Measurements from ENCODE around the gene CORO2A.
"Not testable (repeated sequence)": the region's sequence is repeated elsewhere in the genome, so short reads cannot be mapped to it uniquely, and the experiment has no call there.

The CORO2A gene

DNA sequence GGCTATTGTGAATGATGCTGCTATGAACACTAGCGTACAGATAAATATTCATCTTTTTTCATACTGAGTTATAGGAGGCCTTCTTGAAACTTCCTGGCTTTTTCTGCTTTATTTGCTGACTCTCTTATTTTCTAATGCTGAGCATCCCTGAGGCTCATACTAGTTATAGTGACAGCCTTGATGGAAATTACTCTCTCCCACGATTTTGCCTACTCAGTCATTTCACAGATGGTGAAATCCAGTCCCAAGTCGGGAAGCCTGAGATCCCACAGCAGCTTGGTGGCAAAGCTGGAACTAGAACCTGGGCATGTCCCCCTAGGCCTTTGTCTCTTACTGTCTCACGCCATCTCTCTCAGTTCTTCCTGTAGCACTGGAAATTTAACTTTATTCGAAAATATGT is 113.5 kb downstream of the CORO2A start:
- TF ChIP-seq, protein P1, sequence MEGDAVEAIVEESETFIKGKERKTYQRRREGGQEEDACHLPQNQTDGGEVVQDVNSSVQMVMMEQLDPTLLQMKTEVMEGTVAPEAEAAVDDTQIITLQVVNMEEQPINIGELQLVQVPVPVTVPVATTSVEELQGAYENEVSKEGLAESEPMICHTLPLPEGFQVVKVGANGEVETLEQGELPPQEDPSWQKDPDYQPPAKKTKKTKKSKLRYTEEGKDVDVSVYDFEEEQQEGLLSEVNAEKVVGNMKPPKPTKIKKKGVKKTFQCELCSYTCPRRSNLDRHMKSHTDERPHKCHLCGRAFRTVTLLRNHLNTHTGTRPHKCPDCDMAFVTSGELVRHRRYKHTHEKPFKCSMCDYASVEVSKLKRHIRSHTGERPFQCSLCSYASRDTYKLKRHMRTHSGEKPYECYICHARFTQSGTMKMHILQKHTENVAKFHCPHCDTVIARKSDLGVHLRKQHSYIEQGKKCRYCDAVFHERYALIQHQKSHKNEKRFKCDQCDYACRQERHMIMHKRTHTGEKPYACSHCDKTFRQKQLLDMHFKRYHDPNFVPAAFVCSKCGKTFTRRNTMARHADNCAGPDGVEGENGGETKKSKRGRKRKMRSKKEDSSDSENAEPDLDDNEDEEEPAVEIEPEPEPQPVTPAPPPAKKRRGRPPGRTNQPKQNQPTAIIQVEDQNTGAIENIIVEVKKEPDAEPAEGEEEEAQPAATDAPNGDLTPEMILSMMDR (IDR thresholded peaks at IDR 0.05; ENCODE audit: low read depth, low read length): no peak

DNA sequence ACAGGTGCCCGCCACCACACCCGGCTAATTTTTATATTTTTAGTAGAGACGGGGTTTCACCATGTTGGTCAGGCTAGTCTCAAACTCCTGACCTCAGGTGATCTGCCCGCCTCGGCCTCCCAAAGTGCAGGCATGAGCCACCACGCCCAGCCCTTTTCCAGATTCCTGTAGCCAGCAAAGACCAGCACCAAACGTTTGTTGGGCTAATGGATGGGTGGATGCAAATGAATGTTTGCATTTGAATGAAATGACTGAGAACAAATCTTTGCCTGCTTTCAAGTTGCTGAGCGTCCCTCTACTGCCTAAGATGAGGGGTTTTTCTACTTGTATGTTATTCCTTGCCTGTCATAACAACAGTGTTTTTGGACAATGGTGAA is 115.9 kb downstream of the CORO2A start:
- H3K4me3 ChIP-seq (ENCODE audit: low read depth, low read length): not testable (repeated sequence)

More for the DNA sequence above, 113.5 kb downstream of the CORO2A start:
- H3K4me3 ChIP-seq (ENCODE audit: low read depth, low read length): no peak overlapping the region

DNA sequence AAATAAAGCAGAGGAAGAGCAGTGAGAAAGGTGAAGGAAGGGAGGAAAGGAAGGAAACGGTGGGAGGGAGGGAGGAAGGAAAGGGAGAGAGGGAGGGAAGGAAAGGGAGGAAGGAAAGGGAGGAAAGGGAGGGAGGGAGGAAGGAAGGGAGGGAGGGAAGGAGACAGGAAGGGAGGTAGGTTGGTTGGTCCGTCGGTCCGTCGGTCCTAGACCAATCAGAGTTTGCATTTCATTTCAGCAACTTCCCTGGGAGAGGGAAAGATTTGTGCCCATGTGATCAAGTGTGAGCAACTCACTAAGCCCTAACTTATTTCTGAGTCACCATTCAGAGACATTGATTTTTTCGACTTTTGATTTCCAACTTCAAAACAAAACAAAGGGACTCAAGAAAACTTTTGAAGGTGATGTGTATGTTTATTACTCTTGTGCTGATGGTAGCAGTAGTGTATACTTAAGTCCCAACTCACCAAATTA is 117.1 kb downstream of the CORO2A start:
- TF ChIP-seq, protein P1 (IDR thresholded peaks at IDR 0.05; ENCODE audit: low read depth, low read length): no peak
- no peak overlapping the region for H3K4me3 ChIP-seq (ENCODE audit: low read depth, low read length)

DNA sequence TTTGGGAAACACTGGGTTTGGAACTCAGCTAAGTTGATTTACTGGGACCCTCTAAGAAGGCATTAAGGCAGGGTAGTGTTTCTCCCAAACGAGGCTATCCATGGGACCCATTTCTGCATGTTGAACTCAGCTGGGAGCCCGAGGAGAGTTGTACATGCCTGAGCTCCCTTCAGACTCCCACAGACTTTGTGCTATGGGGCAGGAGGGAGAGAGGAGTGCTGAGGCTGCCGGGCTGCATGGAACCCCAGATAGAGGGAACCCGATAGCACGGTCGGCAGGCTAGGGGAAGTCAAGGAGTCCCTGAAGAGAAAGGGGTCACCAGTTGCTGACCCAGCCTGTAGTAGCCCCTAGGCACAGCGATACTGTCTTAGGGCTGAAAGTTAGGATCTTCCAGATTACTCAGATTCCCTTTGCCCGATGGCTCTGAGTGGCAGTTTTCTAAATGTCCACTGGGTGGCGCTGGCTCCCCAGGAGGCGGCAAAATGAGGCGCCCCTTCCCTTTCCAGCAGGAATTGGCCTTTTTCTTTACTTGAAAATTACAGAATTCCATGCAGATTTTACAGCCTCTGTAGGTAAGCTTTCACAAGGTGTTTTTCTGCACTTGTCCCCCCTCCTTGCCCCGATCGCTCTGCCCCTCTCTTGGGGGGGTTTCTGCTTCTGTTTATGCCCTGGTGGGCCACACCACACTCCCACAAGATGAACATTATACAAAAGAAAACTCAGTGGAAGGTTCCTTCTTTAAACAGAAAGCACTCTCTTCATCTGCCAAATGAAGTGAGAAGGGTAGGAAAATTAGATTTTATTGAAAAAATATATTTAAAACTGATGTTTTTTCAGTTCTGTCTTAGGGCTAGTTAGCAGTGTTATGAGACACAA is 118.1 kb downstream of the CORO2A start:
- H3K4me3 ChIP-seq (ENCODE audit: low read depth, low read length): no peak overlapping the region
- TF ChIP-seq, protein P1 (IDR thresholded peaks at IDR 0.05; ENCODE audit: low read depth, low read length): peak; percentile 91

DNA sequence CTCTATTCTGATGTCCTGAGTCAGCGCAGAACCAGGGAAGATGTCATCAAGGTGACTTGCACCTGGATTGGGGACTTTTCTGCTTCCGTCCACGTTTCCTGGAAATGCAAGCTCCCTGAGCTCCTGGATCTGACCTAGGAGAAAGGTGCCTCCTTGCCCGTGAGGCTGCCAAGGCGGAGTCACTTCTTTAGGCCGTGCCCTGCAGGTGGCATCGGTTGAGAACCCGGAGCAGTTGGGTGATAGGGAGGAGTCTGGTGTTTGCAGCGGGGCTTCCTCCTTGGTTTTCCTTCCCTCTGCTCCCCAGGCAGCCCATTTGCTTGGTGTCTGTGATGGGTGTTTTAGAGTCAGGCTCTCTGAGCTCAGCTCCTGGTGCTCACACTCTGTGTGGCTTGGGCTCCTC is 120.7 kb downstream of the CORO2A start:
- TF ChIP-seq, protein P1 (IDR thresholded peaks at IDR 0.05; ENCODE audit: low read depth, low read length): no peak
- no peak overlapping the region for H3K4me3 ChIP-seq (ENCODE audit: low read depth, low read length)
